NB4 (cell line): ENCODE measurements around the gene LRRC72.

Source experiments
- MAX ChIP-seq: IDR thresholded peaks from 2 replicates; pipeline ENCODE4 v1.6.1; 2011; ENCODE audit warnings: low read depth, low read length
- POLR2A ChIP-seq: IDR thresholded peaks from 2 replicates; pipeline ENCODE4 v1.6.1; 2011; ENCODE audit warnings: mild to moderate bottlenecking; ENCODE audit not compliant: insufficient read length; ENCODE audit errors: extremely low read depth
- TF ChIP-seq, protein P1 (sequence below): IDR thresholded peaks from one replicate; pipeline ENCODE4 v1.5.1; 2012; ENCODE audit warnings: low read depth, low read length

DNA sequence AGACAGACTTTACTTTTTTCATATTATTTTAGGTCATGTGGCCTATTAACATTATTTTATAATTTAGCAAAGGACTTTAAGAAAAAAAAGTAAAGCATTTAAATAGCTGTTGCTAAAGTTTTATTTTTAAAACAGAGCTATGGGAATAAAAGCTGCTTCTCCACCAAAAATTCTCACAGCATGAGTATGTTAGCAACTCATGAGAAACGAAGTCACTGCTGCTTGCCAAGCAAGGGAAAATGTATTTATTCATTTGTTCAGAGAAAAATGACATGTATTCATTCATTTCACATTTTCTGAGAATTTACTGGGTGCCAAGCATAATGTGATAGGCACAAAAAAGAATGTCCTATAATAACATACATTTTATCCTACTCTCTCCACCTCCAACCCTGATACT is 5.1 kb downstream of the LRRC72 start:
- TF ChIP-seq, protein P1, sequence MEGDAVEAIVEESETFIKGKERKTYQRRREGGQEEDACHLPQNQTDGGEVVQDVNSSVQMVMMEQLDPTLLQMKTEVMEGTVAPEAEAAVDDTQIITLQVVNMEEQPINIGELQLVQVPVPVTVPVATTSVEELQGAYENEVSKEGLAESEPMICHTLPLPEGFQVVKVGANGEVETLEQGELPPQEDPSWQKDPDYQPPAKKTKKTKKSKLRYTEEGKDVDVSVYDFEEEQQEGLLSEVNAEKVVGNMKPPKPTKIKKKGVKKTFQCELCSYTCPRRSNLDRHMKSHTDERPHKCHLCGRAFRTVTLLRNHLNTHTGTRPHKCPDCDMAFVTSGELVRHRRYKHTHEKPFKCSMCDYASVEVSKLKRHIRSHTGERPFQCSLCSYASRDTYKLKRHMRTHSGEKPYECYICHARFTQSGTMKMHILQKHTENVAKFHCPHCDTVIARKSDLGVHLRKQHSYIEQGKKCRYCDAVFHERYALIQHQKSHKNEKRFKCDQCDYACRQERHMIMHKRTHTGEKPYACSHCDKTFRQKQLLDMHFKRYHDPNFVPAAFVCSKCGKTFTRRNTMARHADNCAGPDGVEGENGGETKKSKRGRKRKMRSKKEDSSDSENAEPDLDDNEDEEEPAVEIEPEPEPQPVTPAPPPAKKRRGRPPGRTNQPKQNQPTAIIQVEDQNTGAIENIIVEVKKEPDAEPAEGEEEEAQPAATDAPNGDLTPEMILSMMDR, result no peak
- TF ChIP-seq POLR2A (no peak), MAX (no peak)
